Measurements from ENCODE around the gene RSPH4A.
A peak's percentile ranks its signal among the peaks of the same experiment; 100 is the strongest.

Gene RSPH4A

GRCh38 chr6:116667623-116668022 is 51.3 kb downstream of the RSPH4A start:
- no peaks in the 10 kb centered on the region for H3K36me3 ChIP-seq (ENCODE audit: insufficient read depth, low read length)
- H3K9ac ChIP-seq (ENCODE audit: insufficient read length): peak overlapping the region; percentile 96
- TF ChIP-seq EZH2 (IDR thresholded peaks at IDR 0.05) (no peak), FOXP2 (optimal IDR thresholded peaks at IDR 0.05; ENCODE audit: control extremely low read depth, extremely low read length, insufficient read depth) (no peak), POLR2AphosphoS5 (IDR thresholded peaks at IDR 0.05; ENCODE audit: borderline replicate concordance, low read depth, low read length) (no peak)
- H3K27ac ChIP-seq: no peak overlapping the region
- DNase-seq (ENCODE audit: low read depth, low spot score): no peak
- H3K4me3 ChIP-seq: peak overlapping the region; percentile 99
- no peaks in the 10 kb centered on the region for H3K9me3 ChIP-seq (ENCODE audit: low read depth, low read length)

- Histone ChIP-seq H3K9me3 (ENCODE audit: low read depth, low read length) (no peaks in the 10 kb centered on the region), H3K36me3 (ENCODE audit: insufficient read depth, low read length) (no peaks in the 10 kb centered on the region), H3K27ac (no peak overlapping the region), H3K4me3 (no peak overlapping the region), H3K9ac (ENCODE audit: insufficient read length) (no peak overlapping the region)
- no peak for DNase-seq (ENCODE audit: low read depth, low spot score)
- TF ChIP-seq POLR2AphosphoS5 (IDR thresholded peaks at IDR 0.05; ENCODE audit: borderline replicate concordance, low read depth, low read length): no peak
- no peak for TF ChIP-seq FOXP2 (optimal IDR thresholded peaks at IDR 0.05; ENCODE audit: control extremely low read depth, extremely low read length, insufficient read depth)
- no peak for TF ChIP-seq EZH2 (IDR thresholded peaks at IDR 0.05)
These were observed 56.0 kb downstream of the RSPH4A start for GRCh38 chr6:116672306-116672705.

- Histone ChIP-seq H3K4me3 (no peak overlapping the region), H3K27ac (no peak overlapping the region), H3K9ac (ENCODE audit: insufficient read length) (no peak overlapping the region), H3K9me3 (ENCODE audit: low read depth, low read length) (no peaks in the 10 kb centered on the region), H3K36me3 (ENCODE audit: insufficient read depth, low read length) (no peaks in the 10 kb centered on the region)
- no peak for TF ChIP-seq EZH2 (IDR thresholded peaks at IDR 0.05)
- no peak for TF ChIP-seq POLR2AphosphoS5 (IDR thresholded peaks at IDR 0.05; ENCODE audit: borderline replicate concordance, low read depth, low read length)
- no peak for TF ChIP-seq FOXP2 (optimal IDR thresholded peaks at IDR 0.05; ENCODE audit: control extremely low read depth, extremely low read length, insufficient read depth)
- no peak for DNase-seq (ENCODE audit: low read depth, low spot score)
These were observed 59.7 kb downstream of the RSPH4A start for GRCh38 chr6:116676021-116676420.

- Histone ChIP-seq H3K27ac (peak within 1 kb of the TSS; percentile 87), H3K36me3 (ENCODE audit: insufficient read depth, low read length) (peaks cover 17% of the 10 kb centered on the region), H3K9me3 (ENCODE audit: low read depth, low read length) (no peaks in the 10 kb centered on the region), H3K9ac (ENCODE audit: insufficient read length) (peak within 1 kb of the TSS; percentile 88), H3K4me3 (peak within 1 kb of the TSS; percentile 96)
- peak; percentile 53 for DNase-seq (ENCODE audit: low read depth, low spot score)
- peak; percentile 100 for TF ChIP-seq POLR2AphosphoS5 (IDR thresholded peaks at IDR 0.05; ENCODE audit: borderline replicate concordance, low read depth, low read length)
- TF ChIP-seq EZH2 (IDR thresholded peaks at IDR 0.05): no peak
These were observed 64.8 kb downstream of the RSPH4A start, which contains the start of gene KPNA5 for GRCh38 chr6:116680880-116681672. Gene KPNA5, plus strand, starts transcription at chr6:116681211. Its CDS starts 124 bp downstream, at chr6:116681335.

GRCh38 chr6:116682334-116682712 is 66.0 kb downstream of the RSPH4A start:
- Histone ChIP-seq H3K9me3 (ENCODE audit: low read depth, low read length) (no peaks in the 10 kb centered on the region), H3K36me3 (ENCODE audit: insufficient read depth, low read length) (peaks cover 17% of the 10 kb centered on the region), H3K4me3 (peak overlapping the region; percentile 96), H3K9ac (ENCODE audit: insufficient read length) (peak overlapping the region; percentile 58), H3K27ac (peak overlapping the region; percentile 66)
- no peak for TF ChIP-seq EZH2 (IDR thresholded peaks at IDR 0.05)
- TF ChIP-seq POLR2AphosphoS5 (IDR thresholded peaks at IDR 0.05; ENCODE audit: borderline replicate concordance, low read depth, low read length): no peak
- no peak for TF ChIP-seq FOXP2 (optimal IDR thresholded peaks at IDR 0.05; ENCODE audit: control extremely low read depth, extremely low read length, insufficient read depth)
- DNase-seq (ENCODE audit: low read depth, low spot score): no peak
